ENCODE measurements around the gene ATIC. TPM values are rescaled to one million over a fixed set of nuclear protein-coding genes. Genes with fewer than 3 reads are reported as not detected.
"Not testable (repeated sequence)": the region's sequence is repeated elsewhere in the genome, so short reads cannot be mapped to it uniquely, and the experiment has no call there.

ATIC gene
- polyA plus RNA-seq, 1 donor from 2014 or later = 9.5 TPM

- Histone ChIP-seq H3K9ac (ENCODE audit: low read length) (no peak overlapping the region), H3K36me3 (ENCODE audit: insufficient read depth, low read length) (no peaks in the 10 kb centered on the region), H3K27me3 (ENCODE audit: insufficient read depth, low read depth, low read length) (no peaks in the 10 kb centered on the region), H3K9me2 (ENCODE audit: insufficient read depth, low read length) (no peaks in the 10 kb centered on the region), H3K27ac (ENCODE audit: low read length) (no peak overlapping the region), H3K9me3 (ENCODE audit: low read length) (no peaks in the 10 kb centered on the region), H2AFZ (ENCODE audit: low read depth, low read length) (no peak overlapping the region), H3K4me2 (ENCODE audit: low read length) (no peak overlapping the region), H3F3A (ENCODE audit: insufficient read depth, low read length, poor library complexity, severe bottlenecking) (no peaks in the 10 kb centered on the region), H4K20me1 (ENCODE audit: insufficient read depth) (no peaks in the 10 kb centered on the region), H3K79me2 (replicated peaks; ENCODE audit: insufficient read depth, low read length) (no peaks in the 10 kb centered on the region), H3K4me3 (ENCODE audit: low read length) (no peak overlapping the region)
- TF ChIP-seq POLR2AphosphoS5 (IDR thresholded peaks at IDR 0.05) (no peak), MXI1 (conservative IDR thresholded peaks at IDR 0.05; ENCODE audit: poor library complexity, severe bottlenecking) (no peak), REST (IDR thresholded peaks at IDR 0.05; ENCODE audit: borderline replicate concordance) (no peak), EZH2 (IDR thresholded peaks at IDR 0.05; ENCODE audit: borderline replicate concordance, insufficient read depth, low read length, poor library complexity, severe bottlenecking) (no peak), EP300 (conservative IDR thresholded peaks at IDR 0.05; ENCODE audit: poor library complexity, severe bottlenecking) (no peak), RAD21 (conservative IDR thresholded peaks at IDR 0.05) (no peak), TAF1 (IDR thresholded peaks at IDR 0.05; ENCODE audit: low read depth) (no peak), SMC3 (conservative IDR thresholded peaks at IDR 0.05; ENCODE audit: poor library complexity) (no peak)
- TF ChIP-seq, protein P1, sequence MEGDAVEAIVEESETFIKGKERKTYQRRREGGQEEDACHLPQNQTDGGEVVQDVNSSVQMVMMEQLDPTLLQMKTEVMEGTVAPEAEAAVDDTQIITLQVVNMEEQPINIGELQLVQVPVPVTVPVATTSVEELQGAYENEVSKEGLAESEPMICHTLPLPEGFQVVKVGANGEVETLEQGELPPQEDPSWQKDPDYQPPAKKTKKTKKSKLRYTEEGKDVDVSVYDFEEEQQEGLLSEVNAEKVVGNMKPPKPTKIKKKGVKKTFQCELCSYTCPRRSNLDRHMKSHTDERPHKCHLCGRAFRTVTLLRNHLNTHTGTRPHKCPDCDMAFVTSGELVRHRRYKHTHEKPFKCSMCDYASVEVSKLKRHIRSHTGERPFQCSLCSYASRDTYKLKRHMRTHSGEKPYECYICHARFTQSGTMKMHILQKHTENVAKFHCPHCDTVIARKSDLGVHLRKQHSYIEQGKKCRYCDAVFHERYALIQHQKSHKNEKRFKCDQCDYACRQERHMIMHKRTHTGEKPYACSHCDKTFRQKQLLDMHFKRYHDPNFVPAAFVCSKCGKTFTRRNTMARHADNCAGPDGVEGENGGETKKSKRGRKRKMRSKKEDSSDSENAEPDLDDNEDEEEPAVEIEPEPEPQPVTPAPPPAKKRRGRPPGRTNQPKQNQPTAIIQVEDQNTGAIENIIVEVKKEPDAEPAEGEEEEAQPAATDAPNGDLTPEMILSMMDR (IDR thresholded peaks at IDR 0.05; ENCODE audit: poor library complexity, severe bottlenecking) = no peak
Observed at GRCh38 chr2:215301994-215302393, 9.9 kb upstream of the ATIC start.

DNA sequence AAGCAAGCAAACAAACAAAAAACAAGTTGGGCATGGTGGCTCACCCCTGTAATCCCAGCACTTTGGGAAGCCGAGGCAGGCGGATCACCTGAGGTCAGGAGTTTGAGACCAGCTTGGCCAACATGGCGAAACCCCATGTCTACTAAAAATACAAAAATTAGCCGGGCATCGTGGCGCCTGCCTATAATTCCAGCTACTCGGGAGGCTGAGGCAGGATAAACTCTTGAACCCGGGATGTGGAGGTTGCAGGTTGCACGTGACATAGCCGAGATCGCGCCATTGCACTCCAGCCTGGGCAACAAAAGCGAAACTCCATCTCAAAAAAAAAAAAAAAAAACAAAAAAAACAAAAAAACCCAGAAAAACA is 617 bp upstream of the ATIC start:
- H4K20me1 ChIP-seq (ENCODE audit: insufficient read depth); H3K9me2 ChIP-seq (ENCODE audit: insufficient read depth, low read length); H3K4me2 ChIP-seq (ENCODE audit: low read length); H3F3A ChIP-seq (ENCODE audit: insufficient read depth, low read length, poor library complexity, severe bottlenecking); H3K36me3 ChIP-seq (ENCODE audit: insufficient read depth, low read length); H3K79me2 ChIP-seq (replicated peaks; ENCODE audit: insufficient read depth, low read length); H3K9ac ChIP-seq (ENCODE audit: low read length); H3K27ac ChIP-seq (ENCODE audit: low read length); H3K9me3 ChIP-seq (ENCODE audit: low read length); H3K27me3 ChIP-seq (ENCODE audit: insufficient read depth, low read depth, low read length): not testable (repeated sequence)
- Histone ChIP-seq H3K4me3 (ENCODE audit: low read length) (peak overlapping the region; percentile 70), H2AFZ (ENCODE audit: low read depth, low read length) (peak overlapping the region; percentile 31)

DNA sequence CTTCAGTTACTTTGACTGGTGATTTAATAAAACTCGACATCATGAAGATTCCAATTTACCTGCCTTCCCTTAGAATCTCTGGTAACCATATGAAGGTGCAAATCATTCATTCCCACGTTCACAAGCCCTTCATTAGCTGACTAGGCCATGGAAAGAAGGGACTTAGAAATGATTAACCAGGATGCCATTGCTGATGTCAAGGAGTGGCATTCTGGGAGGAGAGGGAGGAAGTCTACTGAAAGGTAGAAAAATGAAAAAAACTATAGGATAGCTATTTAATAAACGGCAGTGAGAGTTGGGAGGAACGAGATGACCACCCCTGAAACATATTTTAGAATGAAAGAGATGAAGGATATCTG is 1.4 kb downstream of the ATIC start:
- no peak overlapping the region for H3K4me3 ChIP-seq (ENCODE audit: low read length)
- H3K27ac ChIP-seq (ENCODE audit: low read length) = no peak overlapping the region
- no peaks in the 10 kb centered on the region for H3F3A ChIP-seq (ENCODE audit: insufficient read depth, low read length, poor library complexity, severe bottlenecking)
- no peaks in the 10 kb centered on the region for H4K20me1 ChIP-seq (ENCODE audit: insufficient read depth)
- H3K9me3 ChIP-seq (ENCODE audit: low read length) = no peaks in the 10 kb centered on the region
- no peaks in the 10 kb centered on the region for H3K79me2 ChIP-seq (replicated peaks; ENCODE audit: insufficient read depth, low read length)
- H3K27me3 ChIP-seq (ENCODE audit: insufficient read depth, low read depth, low read length) = no peaks in the 10 kb centered on the region
- no peak overlapping the region for H3K4me2 ChIP-seq (ENCODE audit: low read length)
- no peaks in the 10 kb centered on the region for H3K36me3 ChIP-seq (ENCODE audit: insufficient read depth, low read length)
- no peak overlapping the region for H3K9ac ChIP-seq (ENCODE audit: low read length)
- TF ChIP-seq RAD21 (conservative IDR thresholded peaks at IDR 0.05) (no peak), MXI1 (conservative IDR thresholded peaks at IDR 0.05; ENCODE audit: poor library complexity, severe bottlenecking) (no peak), EZH2 (IDR thresholded peaks at IDR 0.05; ENCODE audit: borderline replicate concordance, insufficient read depth, low read length, poor library complexity, severe bottlenecking) (no peak), POLR2AphosphoS5 (IDR thresholded peaks at IDR 0.05) (no peak)
- no peak overlapping the region for H2AFZ ChIP-seq (ENCODE audit: low read depth, low read length)
- no peaks in the 10 kb centered on the region for H3K9me2 ChIP-seq (ENCODE audit: insufficient read depth, low read length)

Data from neural cell (in vitro differentiated cells).